WI38 (cell line): ENCODE results near the gene ZNF804B.

Source experiments
- H3K4me3 ChIP-seq: 2 replicates; pipeline ENCODE4 v1.5.1; 2011; ENCODE audit warnings: low read depth, mild to moderate bottlenecking, control low read depth, low read length
- CTCF ChIP-seq: IDR thresholded peaks from 2 replicates; pipeline ENCODE4 v1.5.1; 2012; ENCODE audit warnings: low read depth, mild to moderate bottlenecking, control low read depth, low read length

Gene ZNF804B

GRCh38 chr7:89028319-89028718 is 268.8 kb downstream of the ZNF804B start:
- H3K4me3 ChIP-seq, result no peak overlapping the region
- TF ChIP-seq CTCF, result no peak

GRCh38 chr7:89029864-89030263 is 270.4 kb downstream of the ZNF804B start:
- no peak for TF ChIP-seq CTCF
- no peak overlapping the region for H3K4me3 ChIP-seq

- no peak for TF ChIP-seq CTCF
- H3K4me3 ChIP-seq, result no peak overlapping the region
Measured at GRCh38 chr7:89041240-89041639, 281.7 kb downstream of the ZNF804B start.

GRCh38 chr7:89042940-89043339 is 283.4 kb downstream of the ZNF804B start:
- TF ChIP-seq CTCF, result no peak
- H3K4me3 ChIP-seq, result no peak overlapping the region

GRCh38 chr7:89049043-89049442 is 289.5 kb downstream of the ZNF804B start:
- no peak for TF ChIP-seq CTCF
- H3K4me3 ChIP-seq, result no peak overlapping the region

- no peak overlapping the region for H3K4me3 ChIP-seq
- TF ChIP-seq CTCF, result no peak
Measured at GRCh38 chr7:89053130-89053529, 293.6 kb downstream of the ZNF804B start.

GRCh38 chr7:89054361-89054760 is 294.9 kb downstream of the ZNF804B start:
- H3K4me3 ChIP-seq, result no peak overlapping the region
- TF ChIP-seq CTCF, result no peak
